HAP-1 (cell line): ENCODE measurements around the gene MAPRE3.

Experiments used
- DNase-seq, 2 experiments: peaks; one replicate each; pipeline ENCODE4 v3.0.0-alpha.2; 2016 to 2020; ENCODE audit warnings: low spot score in 2 of 2
- H3K27me3 ChIP-seq: fragments of 250-450 bp; sonication (Bioruptor Pico); 2 replicates; pipeline ENCODE4 v1.5.1; 2020; ENCODE audit warnings: low read depth, mild to moderate bottlenecking, moderate library complexity
- H3K36me3 ChIP-seq: fragments of 250-450 bp; sonication (Bioruptor Pico); replicated peaks from 2 replicates; pipeline ENCODE4 v1.5.1; 2020; ENCODE audit warnings: mild to moderate bottlenecking
- H3K4me1 ChIP-seq: fragments of 250-450 bp; sonication (Bioruptor Pico); 2 replicates; pipeline ENCODE4 v1.5.1; 2020; ENCODE audit warnings: mild to moderate bottlenecking
- H3K4me3 ChIP-seq: fragments of 250-450 bp; sonication (Bioruptor Pico); 2 replicates; pipeline ENCODE4 v1.5.1; 2020; ENCODE audit warnings: mild to moderate bottlenecking, moderate library complexity
- H3K9me3 ChIP-seq: fragments of 250-450 bp; sonication (Bioruptor Pico); 2 replicates; pipeline ENCODE4 v1.5.1; 2020; ENCODE audit warnings: mild to moderate bottlenecking, moderate library complexity
- in situ Hi-C: fragments of 300-500 bp; cut with MboI; formaldehyde crosslinking; loops from 3 replicates; pipeline ENCODE4 v1.14.3; 2020; ENCODE audit warnings: low sequenced_read_pairs, inconsistent platforms, mixed read lengths

Gene MAPRE3

GRCh38 chr2:27033253-27033852 lies 62.9 kb downstream of the MAPRE3 start:
- no peaks in the 10 kb centered on the region; the same call in 1 of the 2 replicates for H3K4me1 ChIP-seq
- no peaks in the 10 kb centered on the region for H3K27me3 ChIP-seq
- no peak for DNase-seq
- in situ Hi-C loops = no loop called here
- no peaks in the 10 kb centered on the region for H3K9me3 ChIP-seq
- peak overlapping the region; percentile 81 for H3K4me3 ChIP-seq
- peaks cover 45% of the 10 kb centered on the region for H3K36me3 ChIP-seq

GRCh38 chr2:27038012-27038411 lies 67.6 kb downstream of the MAPRE3 start:
- in situ Hi-C loops = no loop called here
- H3K36me3 ChIP-seq = peaks cover 66% of the 10 kb centered on the region
- H3K4me1 ChIP-seq = no peaks in the 10 kb centered on the region; the same call in 1 of the 2 replicates
- H3K9me3 ChIP-seq = no peaks in the 10 kb centered on the region
- H3K4me3 ChIP-seq = no peak overlapping the region
- DNase-seq = no peak
- no peaks in the 10 kb centered on the region for H3K27me3 ChIP-seq

- Histone ChIP-seq H3K9me3 (peaks cover under 1% of the 10 kb centered on the region; the same call in 1 of the 2 replicates), H3K4me3 (no peak overlapping the region), H3K27me3 (no peaks in the 10 kb centered on the region), H3K4me1 (no peaks in the 10 kb centered on the region; the same call in 1 of the 2 replicates), H3K36me3 (peaks cover 64% of the 10 kb centered on the region)
- no peak for DNase-seq
- in situ Hi-C loops = no loop called here
Observed at GRCh38 chr2:27038631-27039339, 68.3 kb downstream of the MAPRE3 start.

- Histone ChIP-seq H3K27me3 (no peaks in the 10 kb centered on the region), H3K9me3 (peaks cover 2% of the 10 kb centered on the region; the same call in 1 of the 2 replicates), H3K4me1 (no peaks in the 10 kb centered on the region), H3K36me3 (peaks cover 64% of the 10 kb centered on the region), H3K4me3 (no peak overlapping the region)
- in situ Hi-C loops = no loop called here
- no peak for DNase-seq
Observed at GRCh38 chr2:27039426-27039825, 69.0 kb downstream of the MAPRE3 start.

- H3K4me3 ChIP-seq = no peak overlapping the region
- in situ Hi-C loops = no loop called here
- H3K4me1 ChIP-seq = no peaks in the 10 kb centered on the region
- H3K27me3 ChIP-seq = no peaks in the 10 kb centered on the region
- peaks cover 61% of the 10 kb centered on the region for H3K36me3 ChIP-seq
- no peak for DNase-seq
- H3K9me3 ChIP-seq = peaks cover 2% of the 10 kb centered on the region; the same call in 1 of the 2 replicates
Observed at GRCh38 chr2:27039871-27040270, 69.4 kb downstream of the MAPRE3 start.

GRCh38 chr2:27040282-27040681 lies 69.8 kb downstream of the MAPRE3 start:
- Histone ChIP-seq H3K27me3 (no peaks in the 10 kb centered on the region), H3K4me1 (peaks cover 3% of the 10 kb centered on the region), H3K4me3 (no peak overlapping the region), H3K36me3 (peaks cover 57% of the 10 kb centered on the region), H3K9me3 (peaks cover 2% of the 10 kb centered on the region; the same call in 1 of the 2 replicates)
- in situ Hi-C loops = no loop called here
- DNase-seq = no peak

GRCh38 chr2:27041752-27042151 lies 71.3 kb downstream of the MAPRE3 start:
- Histone ChIP-seq H3K27me3 (no peaks in the 10 kb centered on the region), H3K4me3 (no peak overlapping the region), H3K4me1 (peaks cover 12% of the 10 kb centered on the region), H3K36me3 (peaks cover 42% of the 10 kb centered on the region), H3K9me3 (peaks cover 2% of the 10 kb centered on the region; the same call in 1 of the 2 replicates)
- in situ Hi-C loops = no loop called here
- no peak for DNase-seq

- DNase-seq = no peak
- peaks cover 37% of the 10 kb centered on the region for H3K36me3 ChIP-seq
- in situ Hi-C loops = no loop called here
Observed at GRCh38 chr2:27042159-27042661, 71.8 kb downstream of the MAPRE3 start.

GRCh38 chr2:27042985-27043634 lies 72.7 kb downstream of the MAPRE3 start:
- Histone ChIP-seq H3K9me3 (peaks cover 2% of the 10 kb centered on the region; the same call in 1 of the 2 replicates), H3K4me1 (peaks cover 12% of the 10 kb centered on the region), H3K4me3 (no peak overlapping the region), H3K27me3 (no peaks in the 10 kb centered on the region), H3K36me3 (peaks cover 28% of the 10 kb centered on the region)
- no peak for DNase-seq
- in situ Hi-C loops = no loop called here

More at GRCh38 chr2:27042159-27042661, 71.8 kb downstream of the MAPRE3 start:
- H3K9me3 ChIP-seq = peaks cover 2% of the 10 kb centered on the region; the same call in 1 of the 2 replicates
- H3K4me1 ChIP-seq = peaks cover 12% of the 10 kb centered on the region
- H3K4me3 ChIP-seq = no peak overlapping the region
- H3K27me3 ChIP-seq = no peaks in the 10 kb centered on the region

GRCh38 chr2:27049422-27050280 lies 79.2 kb downstream of the MAPRE3 start:
- H3K36me3 ChIP-seq = peaks cover 3% of the 10 kb centered on the region
- DNase-seq = peak; percentile 4 to 64
- H3K9me3 ChIP-seq = peaks cover 4% of the 10 kb centered on the region; the same call in 1 of the 2 replicates
- peaks cover 19% of the 10 kb centered on the region for H3K4me1 ChIP-seq
- in situ Hi-C loops = no loop called here
- H3K27me3 ChIP-seq = no peaks in the 10 kb centered on the region
- peak overlapping the region; percentile 53 for H3K4me3 ChIP-seq

- Histone ChIP-seq H3K9me3 (peaks cover 4% of the 10 kb centered on the region; the same call in 1 of the 2 replicates), H3K4me3 (peak overlapping the region; percentile 53), H3K27me3 (no peaks in the 10 kb centered on the region), H3K4me1 (peaks cover 14% of the 10 kb centered on the region), H3K36me3 (peaks cover 11% of the 10 kb centered on the region)
- in situ Hi-C loops = no loop called here
- peak; percentile 91 to 96 for DNase-seq
Observed at GRCh38 chr2:27050281-27050995, 80.0 kb downstream of the MAPRE3 start.

GRCh38 chr2:27050996-27051901 lies 80.8 kb downstream of the MAPRE3 start, which contains the start of gene AGBL5:
AGBL5 (plus strand) TSS chr2:27051668; CDS start chr2:27052959, 1,291 bp downstream.
- peaks cover 7% of the 10 kb centered on the region; the same call in 1 of the 2 replicates for H3K4me1 ChIP-seq
- H3K4me3 ChIP-seq = peak within 1 kb of the TSS; percentile 53
- no peaks in the 10 kb centered on the region for H3K27me3 ChIP-seq
- in situ Hi-C loops = no loop called here
- H3K36me3 ChIP-seq = peaks cover 19% of the 10 kb centered on the region
- DNase-seq = peak; percentile 78 to 96
- peaks cover 4% of the 10 kb centered on the region; the same call in 1 of the 2 replicates for H3K9me3 ChIP-seq
